Suprapubic skin (tissue), 4 donors: ENCODE data around the gene ZNRF3. TPM values are rescaled to one million over a fixed set of nuclear protein-coding genes. Genes with fewer than 3 reads are reported as not detected.
"Not testable (repeated sequence)": the region's sequence is repeated elsewhere in the genome, so short reads cannot be mapped to it uniquely, and the experiment has no call there.

Source experiments
- DNase-seq, 2 donors: peaks; one replicate each; pipeline ENCODE4 v3.0.0-alpha.2; 2019; ENCODE audit warnings: low spot score in 2 of 2
- H3K27ac ChIP-seq: fragments of 200-600 bp; sonication (generic); one replicate; pipeline ENCODE4 v1.5.1; 2019
- H3K27me3 ChIP-seq: fragments of 200-600 bp; sonication (generic); one replicate; pipeline ENCODE4 v1.5.1; 2019
- H3K36me3 ChIP-seq: fragments of 200-600 bp; sonication (generic); one replicate; pipeline ENCODE4 v1.5.1; 2019
- H3K4me1 ChIP-seq: fragments of 200-600 bp; sonication (generic); one replicate; pipeline ENCODE4 v1.5.1; 2019
- H3K4me3 ChIP-seq: fragments of 200-600 bp; sonication (generic); one replicate; pipeline ENCODE4 v1.5.1; 2019; ENCODE audit warnings: mild to moderate bottlenecking
- H3K9me3 ChIP-seq: fragments of 200-600 bp; sonication (generic); one replicate; pipeline ENCODE4 v1.5.1; 2019
- CTCF ChIP-seq, 2 donors: fragments of 200-600 bp in 1 of 2; fragments of 450-650 bp in 1 of 2; sonication (generic) in 1 of 2; IDR thresholded peaks; one replicate each; pipeline ENCODE4 v1.5.1; 2016 to 2019; ENCODE audit warnings: antibody characterized with exemption in 2 of 2, mild to moderate bottlenecking in 1 of 2, moderate library complexity in 1 of 2
- EP300 ChIP-seq: sonication (generic); formaldehyde crosslinking; IDR thresholded peaks from one replicate; pipeline ENCODE4 v1.6.1; 2017; ENCODE audit warnings: antibody characterized with exemption
- POLR2A ChIP-seq, 2 donors: fragments of 450-650 bp; IDR thresholded peaks; one replicate each; pipeline ENCODE4 v1.6.1; 2017; ENCODE audit warnings: antibody characterized with exemption in 2 of 2, mild to moderate bottlenecking in 2 of 2, moderate library complexity in 2 of 2
- POLR2AphosphoS5 ChIP-seq, 3 donors: sonication (generic); formaldehyde crosslinking; IDR thresholded peaks; one replicate each; pipeline ENCODE4 v1.6.1; 2017; ENCODE audit warnings: antibody characterized with exemption in 3 of 3
- WGBS: methylation state at CpG from one replicate; pipeline ENCODE4 v1.1.5; 2018; 5-methylcytosine and 5-hydroxymethylcytosine counted together
- total RNA-seq, 4 donors: library from RNA; depleted of rRNA; stranded (reverse); fragments of >200 nt; gene quantifications; one replicate each; pipeline ENCODE4 v1.1.0, GENCODE V29; 2016

ZNRF3 gene
- total RNA-seq, 4 donors from 2014 or later, result 13.3 to 20.7 (median 18.4) TPM

GRCh38 chr22:28885939-28886338, 2.6 kb downstream of the ZNRF3 start:
- WGBS, result 74% methylated on average over 3 of the region's 3 CpGs
- Histone ChIP-seq H3K4me3 (no peak overlapping the region), H3K27me3 (no peaks in the 10 kb centered on the region), H3K27ac (no peak overlapping the region), H3K9me3 (no peaks in the 10 kb centered on the region), H3K36me3 (no peaks in the 10 kb centered on the region), H3K4me1 (peaks cover 18% of the 10 kb centered on the region)
- TF ChIP-seq CTCF (IDR thresholded peaks at IDR 0.05), result no peak
- no peak for TF ChIP-seq POLR2A (IDR thresholded peaks at IDR 0.05)
- no peak for TF ChIP-seq POLR2AphosphoS5 (IDR thresholded peaks at IDR 0.05)
- TF ChIP-seq EP300, result no peak
- no peak for DNase-seq

GRCh38 chr22:28886679-28887078, 3.3 kb downstream of the ZNRF3 start:
- not testable (repeated sequence) for DNase-seq, H3K27me3 ChIP-seq, H3K9me3 ChIP-seq, H3K36me3 ChIP-seq, H3K27ac ChIP-seq, H3K4me3 ChIP-seq
- H3K4me1 ChIP-seq, result peaks cover 18% of the 10 kb centered on the region
- WGBS, result 97% methylated on average over 4 of the region's 4 CpGs

GRCh38 chr22:28887725-28888459, 4.5 kb downstream of the ZNRF3 start:
- 75% methylated on average over 4 of the region's 4 CpGs for WGBS
- H3K27ac ChIP-seq, result no peak overlapping the region
- DNase-seq, result no peak
- no peak for TF ChIP-seq CTCF (IDR thresholded peaks at IDR 0.05)
- TF ChIP-seq POLR2AphosphoS5 (IDR thresholded peaks at IDR 0.05), result no peak
- TF ChIP-seq POLR2A (IDR thresholded peaks at IDR 0.05), result no peak
- no peak for TF ChIP-seq EP300
- no peaks in the 10 kb centered on the region for H3K27me3 ChIP-seq
- no peak overlapping the region for H3K4me3 ChIP-seq
- peaks cover 17% of the 10 kb centered on the region for H3K4me1 ChIP-seq
- no peaks in the 10 kb centered on the region for H3K36me3 ChIP-seq
- no peaks in the 10 kb centered on the region for H3K9me3 ChIP-seq

GRCh38 chr22:28889478-28890024, 6.2 kb downstream of the ZNRF3 start:
- Histone ChIP-seq H3K4me3 (no peak overlapping the region), H3K36me3 (no peaks in the 10 kb centered on the region), H3K9me3 (no peaks in the 10 kb centered on the region), H3K27ac (no peak overlapping the region), H3K4me1 (peaks cover 22% of the 10 kb centered on the region), H3K27me3 (no peaks in the 10 kb centered on the region)
- TF ChIP-seq CTCF (IDR thresholded peaks at IDR 0.05), result no peak
- no peak for TF ChIP-seq POLR2A (IDR thresholded peaks at IDR 0.05)
- no peak for TF ChIP-seq POLR2AphosphoS5 (IDR thresholded peaks at IDR 0.05)
- TF ChIP-seq EP300, result no peak
- 94% methylated on average over 6 of the region's 6 CpGs for WGBS
- no peak for DNase-seq

GRCh38 chr22:28891156-28891733, 7.9 kb downstream of the ZNRF3 start:
- no peak overlapping the region for H3K27ac ChIP-seq
- H3K9me3 ChIP-seq, result no peaks in the 10 kb centered on the region
- TF ChIP-seq CTCF (IDR thresholded peaks at IDR 0.05) (no peak), POLR2A (IDR thresholded peaks at IDR 0.05) (no peak), EP300 (no peak), POLR2AphosphoS5 (IDR thresholded peaks at IDR 0.05) (no peak)
- 96% methylated on average over 2 of the region's 2 CpGs for WGBS
- peaks cover 23% of the 10 kb centered on the region for H3K4me1 ChIP-seq
- DNase-seq, result no peak
- H3K36me3 ChIP-seq, result no peaks in the 10 kb centered on the region
- no peak overlapping the region for H3K4me3 ChIP-seq
- no peaks in the 10 kb centered on the region for H3K27me3 ChIP-seq
